Thyroid gland (tissue), 4 donors: ENCODE measurements around the gene IFNK. TPM values are rescaled to one million over a fixed set of nuclear protein-coding genes. Genes with fewer than 3 reads are reported as not detected.

ENCODE experiments used
- DNase-seq, 2 donors: peaks; one replicate each; pipeline ENCODE4 v3.0.0-alpha.2; 2019
- H3K27ac ChIP-seq, 3 donors: fragments of 200-600 bp; sonication (generic); 1 replicate in 2 of 3; 2 replicates in 1 of 3; pipeline ENCODE4 v1.5.1; 2016 to 2019; ENCODE audit warnings: mild to moderate bottlenecking in 1 of 3, moderate library complexity in 1 of 3
- H3K27me3 ChIP-seq: fragments of 200-600 bp; sonication (generic); one replicate; pipeline ENCODE4 v1.5.1; 2019
- H3K36me3 ChIP-seq, 2 donors: fragments of 200-600 bp; sonication (generic); one replicate each; pipeline ENCODE4 v1.5.1; 2016 to 2019
- H3K4me1 ChIP-seq, 2 donors: fragments of 200-600 bp; sonication (generic); one replicate each; pipeline ENCODE4 v1.5.1; 2017 to 2019
- H3K4me3 ChIP-seq, 3 donors: fragments of 200-600 bp; sonication (generic); replicated peaks in 1 of 3; 1 replicate in 2 of 3; 2 replicates in 1 of 3; pipeline ENCODE4 v1.5.1; 2016; ENCODE audit warnings: mild to moderate bottlenecking in 1 of 3
- H3K9me3 ChIP-seq: fragments of 200-600 bp; sonication (generic); one replicate; pipeline ENCODE4 v1.5.1; 2017
- CTCF ChIP-seq, 6 experiments: fragments of 200-600 bp in 3 of 6; fragments of 450-650 bp in 3 of 6; sonication (generic) in 3 of 6; IDR thresholded peaks; one replicate each; pipeline ENCODE4 v1.5.1; 2016 to 2019; ENCODE audit warnings: antibody characterized with exemption in 6 of 6, mild to moderate bottlenecking in 2 of 6, inconsistent platforms in 1 of 6, moderate library complexity in 1 of 6
- POLR2A ChIP-seq, 2 donors: fragments of 450-650 bp; IDR thresholded peaks; one replicate each; pipeline ENCODE4 v1.6.1; 2017; ENCODE audit warnings: antibody characterized with exemption in 2 of 2, mild to moderate bottlenecking in 2 of 2, moderate library complexity in 1 of 2
- WGBS, 2 donors: methylation state at CpG; one replicate each; pipeline ENCODE4 v1.1.5; 2017; 5-methylcytosine and 5-hydroxymethylcytosine counted together
- intact Hi-C: fragments of 100-400 bp; cut with DNase I; formaldehyde crosslinking; loops from one replicate; pipeline ENCODE4 v1.15.1; 2023
- total RNA-seq, 4 donors: library from RNA; depleted of rRNA; stranded (reverse); fragments of >200 nt; gene quantifications; one replicate each; pipeline ENCODE4 v1.2.3, GENCODE V29; 2016

IFNK gene
- total RNA-seq, 4 donors from 2014 or later = not detected

GRCh38 chr9:27573634-27574590, 49.8 kb downstream of the IFNK start:
- intact Hi-C loops = no loop called here
- TF ChIP-seq CTCF (IDR thresholded peaks at IDR 0.05) (peak in 1 of 6 experiments; percentile 28), POLR2A (IDR thresholded peaks at IDR 0.05) (peak in 1 of 2 donors; percentile 94)

More at GRCh38 chr9:27573634-27574590, 49.8 kb downstream of the IFNK start:
- Histone ChIP-seq H3K4me3 (peak overlapping the region; percentile 12 to 95 (median 58)), H3K27me3 (no peaks in the 10 kb centered on the region), H3K36me3 (no peaks in the 10 kb centered on the region), H3K4me1 (peaks cover 12 to 20% of the 10 kb centered on the region in 2 donors), H3K9me3 (no peaks in the 10 kb centered on the region), H3K27ac (peak overlapping the region; percentile 100)
- WGBS, 2 donors = 1% methylated on average over 35 of the region's 35 CpGs
- peak; percentile 98 to 99 for DNase-seq

Other genes starting within 250 kb of the IFNK start
- gene EQTN, start 227.1 kb upstream of the IFNK start, total RNA-seq = under 1 TPM in 1 of 4 donors, not detected in 3; 0.45 TPM
- gene MOB3B, start 5.5 kb downstream of the IFNK start, total RNA-seq = 10 to 100 TPM in 3 of 4 donors, 1 to 10 TPM in 1; 9.8 to 17.6 (median 14.6) TPM
- gene C9orf72, start 49.2 kb downstream of the IFNK start, total RNA-seq = 10 to 100 TPM; 26.1 to 58.0 (median 49.5) TPM